SK-N-SH (cell line): ENCODE measurements around the gene AP2A2. TPM values are rescaled to one million over a fixed set of nuclear protein-coding genes. Genes with fewer than 3 reads are reported as not detected.
A peak's percentile ranks its signal among the peaks of the same experiment; 100 is the strongest.

Source experiments
- CTCF ChIA-PET: fragments of 300-600, 350-600 bp; formaldehyde crosslinking; extraction: SDS; loops from one replicate; lab custom pipeline; 2021; lab: Yijun Ruan, JAX
- POLR2A ChIA-PET: fragments of 350-600 bp; sonication (Branson Sonifier 250); formaldehyde crosslinking; extraction: SDS; loops from one replicate; lab custom pipeline; 2020; ENCODE audit warnings: antibody characterized with exemption, inconsistent platforms; lab: Yijun Ruan, JAX
- DNase-seq: peaks from one replicate; pipeline ENCODE4 v3.0.0; 2012
- H2AFZ ChIP-seq: fragments of 200-600 bp; sonication (generic); 2 replicates; pipeline ENCODE4 v1.8.1; 2016; ENCODE audit warnings: antibody characterized with exemption, mild to moderate bottlenecking, low read depth
- H3F3A ChIP-seq: fragments of 200-600 bp; sonication (generic); replicated peaks from 2 replicates; pipeline ENCODE3; 2016; ENCODE audit warnings: antibody characterized with exemption, mild to moderate bottlenecking; ENCODE audit not compliant: insufficient read depth
- H3K27ac ChIP-seq, 2 experiments: fragments of 200-500 bp in 1 of 2; fragments of 200-600 bp in 1 of 2; sonication (Bioruptor generic) in 1 of 2; sonication (generic), shearing (Covaris generic) in 1 of 2; 2 replicates each; pipeline versions ENCODE4 v1.5.1 to v1.6.1; 2014 to 2016; ENCODE audit warnings: low read depth in 2 of 2, inconsistent platforms in 1 of 2, low read length in 1 of 2, mild to moderate bottlenecking in 1 of 2, mixed read lengths in 1 of 2
- H3K27me3 ChIP-seq: fragments of 200-600 bp; sonication (generic), shearing (Covaris generic); 2 replicates; pipeline ENCODE4 v1.6.1; 2016; ENCODE audit warnings: mixed run types; ENCODE audit not compliant: insufficient read depth
- H3K36me3 ChIP-seq, 2 experiments: fragments of 200-500 bp in 1 of 2; fragments of 200-600 bp in 1 of 2; sonication (Bioruptor generic) in 1 of 2; sonication (generic) in 1 of 2; replicated peaks in 1 of 2; 2 replicates each; pipeline versions ENCODE3 to v1.5.1; 2014 to 2016; ENCODE audit warnings: low read length in 1 of 2, mild to moderate bottlenecking in 1 of 2; ENCODE audit not compliant: insufficient read depth in 2 of 2, control insufficient read depth in 1 of 2
- H3K4me1 ChIP-seq, 2 experiments: fragments of 200-500 bp in 1 of 2; fragments of 200-600 bp in 1 of 2; sonication (Bioruptor generic) in 1 of 2; sonication (generic), shearing (Covaris generic) in 1 of 2; 2 replicates each; pipeline versions ENCODE4 v1.5.1 to v1.6.1; 2014 to 2016; ENCODE audit warnings: low read depth in 1 of 2, low read length in 1 of 2, mixed run types in 1 of 2; ENCODE audit not compliant: insufficient read depth in 2 of 2, control insufficient read depth in 1 of 2
- H3K4me2 ChIP-seq: fragments of 200-600 bp; sonication (generic), shearing (Covaris generic); 2 replicates; pipeline ENCODE4 v1.6.1; 2017; ENCODE audit warnings: mixed run types
- H3K4me3 ChIP-seq, 2 experiments: fragments of 200-500 bp in 1 of 2; fragments of 200-600 bp in 1 of 2; sonication (Bioruptor generic) in 1 of 2; sonication (generic), shearing (Covaris generic) in 1 of 2; 2 replicates each; pipeline versions ENCODE4 v1.5.1 to v1.8.1; 2014 to 2016; ENCODE audit warnings: low read depth in 2 of 2, inconsistent platforms in 1 of 2, low read length in 1 of 2, mild to moderate bottlenecking in 1 of 2, mixed read lengths in 1 of 2, moderate library complexity in 1 of 2
- H3K79me2 ChIP-seq: fragments of 200-600 bp; sonication (generic); 2 replicates; pipeline ENCODE4 v1.8.1; 2017; ENCODE audit warnings: mild to moderate bottlenecking; ENCODE audit not compliant: insufficient read depth
- H3K9ac ChIP-seq: fragments of 200-600 bp; sonication (generic); 2 replicates; pipeline ENCODE4 v1.6.1; 2017; ENCODE audit warnings: mixed run types
- H3K9me2 ChIP-seq: fragments of 200-600 bp; sonication (generic); 2 replicates; pipeline ENCODE4 v1.6.1; 2017; ENCODE audit warnings: mixed run types
- H3K9me3 ChIP-seq: fragments of 200-600 bp; sonication (generic); 2 replicates; pipeline ENCODE4 v1.6.1; 2017; ENCODE audit warnings: mixed run types, mild to moderate bottlenecking, moderate library complexity
- H4K20me1 ChIP-seq: fragments of 200-600 bp; sonication (generic); 2 replicates; pipeline ENCODE4 v1.6.1; 2017; ENCODE audit warnings: mild to moderate bottlenecking, mixed run types; ENCODE audit not compliant: insufficient read depth
- ELF1 ChIP-seq: IDR thresholded peaks from 2 replicates; pipeline ENCODE4 v1.4.0; 2012
- EZH2phosphoT487 ChIP-seq: fragments of 200-600 bp; sonication (generic); IDR thresholded peaks from 2 replicates; pipeline ENCODE4 v1.6.1; 2017; ENCODE audit warnings: low read depth, mixed run types, mild to moderate bottlenecking, antibody characterized with exemption, moderate library complexity, borderline replicate concordance
- FOSL2 ChIP-seq: IDR thresholded peaks from 2 replicates; pipeline ENCODE4 v1.4.0; 2012; ENCODE audit warnings: low read depth, mild to moderate bottlenecking, moderate library complexity, borderline replicate concordance
- GATA2 ChIP-seq: sonication (generic); formaldehyde crosslinking; IDR thresholded peaks from 2 replicates; pipeline ENCODE4 v1.5.0; 2020; ENCODE audit warnings: mild to moderate bottlenecking, missing genetic modification reagents
- NFIC ChIP-seq: IDR thresholded peaks from 2 replicates; pipeline ENCODE4 v1.4.0; 2012; ENCODE audit warnings: borderline replicate concordance
- POLR2AphosphoS5 ChIP-seq: IDR thresholded peaks from 2 replicates; pipeline ENCODE4 v1.6.1; 2012; ENCODE audit warnings: low read depth, low read length
- RFX5 ChIP-seq: IDR thresholded peaks from 2 replicates; pipeline ENCODE4 v1.6.1; 2012; ENCODE audit warnings: mild to moderate bottlenecking, improper control_type of control experiment, low read length
- TEAD4 ChIP-seq: IDR thresholded peaks from 2 replicates; pipeline ENCODE4 v1.4.0; 2012; ENCODE audit warnings: mild to moderate bottlenecking, borderline replicate concordance; ENCODE audit not compliant: insufficient read depth
- WGBS: methylation state at CpG from one replicate; pipeline ENCODE4 v1.1.6; 2017; ENCODE audit warnings: low lambda C conversion rate; 5-methylcytosine and 5-hydroxymethylcytosine counted together
- polyA plus RNA-seq, 3 experiments: library from polyadenylated mRNA; depleted of rRNA; stranded (reverse); fragments of >200 nt; gene quantifications; 2 replicates each; pipeline ENCODE4 v1.2.3, GENCODE V29; 2012
- TF ChIP-seq, protein P1 (sequence below): fragments of 200-600 bp; sonication (generic); IDR thresholded peaks from 2 replicates; pipeline ENCODE4 v1.6.1; 2017; ENCODE audit warnings: antibody characterized with exemption, mild to moderate bottlenecking, moderate library complexity
- TF ChIP-seq, protein P2 (sequence below): IDR thresholded peaks from 2 replicates; pipeline ENCODE4 v1.4.0; 2012; ENCODE audit warnings: low read depth
- TF ChIP-seq, protein P3 (sequence below): fragments of 150-350 bp; IDR thresholded peaks from 2 replicates; pipeline ENCODE4 v1.6.1; 2016; ENCODE audit warnings: mild to moderate bottlenecking, low read depth, low read length
- TF ChIP-seq, protein P4 (sequence below): IDR thresholded peaks from 2 replicates; pipeline ENCODE4 v1.4.0; 2012; ENCODE audit warnings: low read depth, borderline replicate concordance

Gene AP2A2
- polyA plus RNA-seq, 1 of the 3 experiments (the other 2 are of a cell fraction): 42.7 TPM

DNA sequence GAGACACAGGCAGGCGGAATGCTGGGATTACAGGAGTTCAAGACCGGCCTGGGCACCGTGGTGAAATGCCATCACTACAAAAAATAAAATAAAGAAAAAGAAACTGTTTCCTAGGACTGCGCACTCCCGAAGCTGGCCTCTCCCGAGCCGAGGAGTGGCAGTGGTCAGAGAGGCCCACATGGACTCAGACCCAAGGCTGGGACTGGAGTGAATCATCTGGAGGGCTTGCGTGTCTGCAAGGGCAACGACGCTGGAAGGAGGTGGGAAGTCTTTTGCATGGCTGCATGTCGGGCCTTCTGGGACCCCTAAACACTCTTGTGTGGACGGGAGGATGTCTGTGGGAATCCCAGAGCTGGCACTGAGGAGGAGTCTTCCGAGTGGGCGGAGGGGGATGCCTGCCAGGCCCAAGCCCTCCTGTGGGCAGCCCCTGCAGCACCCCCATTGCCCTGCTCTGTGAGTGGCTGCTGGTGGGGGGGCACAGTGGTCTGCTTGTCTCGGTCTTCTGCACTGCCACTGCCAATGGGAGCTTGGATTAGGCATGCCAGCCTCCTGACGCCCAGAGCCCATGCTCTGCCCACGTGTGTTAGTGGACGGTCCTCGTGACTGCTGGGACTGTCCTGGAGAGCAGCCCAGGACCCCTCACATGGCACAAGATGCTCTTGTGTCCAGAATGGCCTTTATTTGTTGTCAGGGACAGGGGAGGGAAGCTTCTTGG, 1.8 kb upstream of the AP2A2 start (continued):
- TF ChIP-seq EZH2phosphoT487 (no peak), TEAD4 (no peak), FOSL2 (no peak)
- TF ChIP-seq, protein P1, sequence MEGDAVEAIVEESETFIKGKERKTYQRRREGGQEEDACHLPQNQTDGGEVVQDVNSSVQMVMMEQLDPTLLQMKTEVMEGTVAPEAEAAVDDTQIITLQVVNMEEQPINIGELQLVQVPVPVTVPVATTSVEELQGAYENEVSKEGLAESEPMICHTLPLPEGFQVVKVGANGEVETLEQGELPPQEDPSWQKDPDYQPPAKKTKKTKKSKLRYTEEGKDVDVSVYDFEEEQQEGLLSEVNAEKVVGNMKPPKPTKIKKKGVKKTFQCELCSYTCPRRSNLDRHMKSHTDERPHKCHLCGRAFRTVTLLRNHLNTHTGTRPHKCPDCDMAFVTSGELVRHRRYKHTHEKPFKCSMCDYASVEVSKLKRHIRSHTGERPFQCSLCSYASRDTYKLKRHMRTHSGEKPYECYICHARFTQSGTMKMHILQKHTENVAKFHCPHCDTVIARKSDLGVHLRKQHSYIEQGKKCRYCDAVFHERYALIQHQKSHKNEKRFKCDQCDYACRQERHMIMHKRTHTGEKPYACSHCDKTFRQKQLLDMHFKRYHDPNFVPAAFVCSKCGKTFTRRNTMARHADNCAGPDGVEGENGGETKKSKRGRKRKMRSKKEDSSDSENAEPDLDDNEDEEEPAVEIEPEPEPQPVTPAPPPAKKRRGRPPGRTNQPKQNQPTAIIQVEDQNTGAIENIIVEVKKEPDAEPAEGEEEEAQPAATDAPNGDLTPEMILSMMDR: no peak
- TF ChIP-seq, protein P2, sequence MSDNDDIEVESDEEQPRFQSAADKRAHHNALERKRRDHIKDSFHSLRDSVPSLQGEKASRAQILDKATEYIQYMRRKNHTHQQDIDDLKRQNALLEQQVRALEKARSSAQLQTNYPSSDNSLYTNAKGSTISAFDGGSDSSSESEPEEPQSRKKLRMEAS: no peak
- TF ChIP-seq, protein P3, sequence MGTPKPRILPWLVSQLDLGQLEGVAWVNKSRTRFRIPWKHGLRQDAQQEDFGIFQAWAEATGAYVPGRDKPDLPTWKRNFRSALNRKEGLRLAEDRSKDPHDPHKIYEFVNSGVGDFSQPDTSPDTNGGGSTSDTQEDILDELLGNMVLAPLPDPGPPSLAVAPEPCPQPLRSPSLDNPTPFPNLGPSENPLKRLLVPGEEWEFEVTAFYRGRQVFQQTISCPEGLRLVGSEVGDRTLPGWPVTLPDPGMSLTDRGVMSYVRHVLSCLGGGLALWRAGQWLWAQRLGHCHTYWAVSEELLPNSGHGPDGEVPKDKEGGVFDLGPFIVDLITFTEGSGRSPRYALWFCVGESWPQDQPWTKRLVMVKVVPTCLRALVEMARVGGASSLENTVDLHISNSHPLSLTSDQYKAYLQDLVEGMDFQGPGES: no peak
- TF ChIP-seq, protein P4, sequence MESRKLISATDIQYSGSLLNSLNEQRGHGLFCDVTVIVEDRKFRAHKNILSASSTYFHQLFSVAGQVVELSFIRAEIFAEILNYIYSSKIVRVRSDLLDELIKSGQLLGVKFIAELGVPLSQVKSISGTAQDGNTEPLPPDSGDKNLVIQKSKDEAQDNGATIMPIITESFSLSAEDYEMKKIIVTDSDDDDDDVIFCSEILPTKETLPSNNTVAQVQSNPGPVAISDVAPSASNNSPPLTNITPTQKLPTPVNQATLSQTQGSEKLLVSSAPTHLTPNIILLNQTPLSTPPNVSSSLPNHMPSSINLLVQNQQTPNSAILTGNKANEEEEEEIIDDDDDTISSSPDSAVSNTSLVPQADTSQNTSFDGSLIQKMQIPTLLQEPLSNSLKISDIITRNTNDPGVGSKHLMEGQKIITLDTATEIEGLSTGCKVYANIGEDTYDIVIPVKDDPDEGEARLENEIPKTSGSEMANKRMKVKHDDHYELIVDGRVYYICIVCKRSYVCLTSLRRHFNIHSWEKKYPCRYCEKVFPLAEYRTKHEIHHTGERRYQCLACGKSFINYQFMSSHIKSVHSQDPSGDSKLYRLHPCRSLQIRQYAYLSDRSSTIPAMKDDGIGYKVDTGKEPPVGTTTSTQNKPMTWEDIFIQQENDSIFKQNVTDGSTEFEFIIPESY: no peak

DNA sequence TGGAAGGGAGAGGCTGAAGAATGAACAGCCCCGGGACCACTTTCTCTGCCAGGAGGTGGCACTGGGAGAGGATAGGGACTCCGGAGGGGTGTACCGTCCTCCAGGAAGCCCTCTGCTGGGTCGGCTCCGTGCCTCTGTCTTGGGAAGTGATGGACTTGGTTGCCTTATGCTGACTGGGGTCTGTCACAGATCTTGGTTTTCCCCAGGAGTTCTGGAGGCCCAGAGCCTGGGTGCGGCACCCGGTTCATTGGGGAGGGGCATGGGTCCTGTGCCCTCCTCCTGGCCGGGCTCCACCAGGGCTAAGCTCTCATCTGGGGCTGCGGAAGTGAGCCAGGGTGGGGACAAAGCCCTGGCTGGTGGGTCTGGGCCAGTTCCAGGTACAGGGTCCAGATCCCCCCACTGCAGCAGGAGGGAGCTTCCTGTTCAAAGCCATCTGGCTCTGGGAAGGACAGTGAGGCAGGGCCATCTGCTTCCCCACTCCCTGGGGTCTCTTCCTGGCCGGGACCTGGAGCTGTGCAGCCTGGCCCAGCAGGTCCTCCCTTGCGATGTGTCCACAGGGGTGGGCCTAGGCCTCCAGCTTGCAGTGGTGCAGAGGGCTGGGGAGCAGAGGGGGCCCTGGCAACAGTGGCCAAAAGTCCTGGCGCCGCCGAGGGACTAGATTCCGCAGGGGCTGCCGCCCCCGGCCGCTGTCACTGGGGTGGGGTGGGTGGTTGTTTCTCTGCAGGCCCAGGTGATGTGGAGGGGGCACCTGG, 1.1 kb upstream of the AP2A2 start:
- H3K27me3 ChIP-seq: no peaks in the 10 kb centered on the region
- peak overlapping the region in 1 of 2 experiments; percentile 30; a peak in 1 of 4 replicates for H3K27ac ChIP-seq
- 88% methylated on average over 5 of the region's 18 CpGs for WGBS
- TF ChIP-seq POLR2AphosphoS5 (no peak), NFIC (no peak), RFX5 (no peak), ELF1 (no peak), GATA2 (CRISPR knock-in tag) (no peak)
- TF ChIP-seq, protein P1: no peak
- TF ChIP-seq, all 33 proteins: peak for 0
- Histone ChIP-seq H4K20me1 (peaks cover 26% of the 10 kb centered on the region), H3K9ac (no peak overlapping the region), H3K79me2 (peaks cover 34% of the 10 kb centered on the region), H3F3A (peaks cover 8% of the 10 kb centered on the region), H2AFZ (no peak overlapping the region), H3K9me3 (no peaks in the 10 kb centered on the region), H3K36me3 (peaks cover 8 to 9% of the 10 kb centered on the region in 2 experiments), H3K9me2 (no peaks in the 10 kb centered on the region), H3K4me2 (no peak overlapping the region), H3K4me3 (no peak overlapping the region), H3K4me1 (peaks cover 0 to 31% of the 10 kb centered on the region in 2 experiments; a peak in 1 of 4 replicates)
- ChIA-PET CTCF (interaction anchor here (0.6 to 3.6 kb wide), 24 partner anchors 8 to 158 kb away, joined by 3 to 27 read pairs (median 4); partner anchors contain the start of genes CD151 and CHID1), POLR2A (interaction anchor here (0.6 to 1.0 kb wide), 2 partner anchors 14 to 92 kb away, joined by 3 to 4 read pairs; partner anchors contain the start of genes CD151 and CHID1)
- peak; percentile 60 for DNase-seq
